CD4-positive, alpha-beta T cell treated with Interleukin-12 subunit alpha and Interleukin-12 subunit beta, for 1 hour (primary cell): ENCODE measurements around the gene S100A2.
"Not testable (repeated sequence)": the region's sequence is repeated elsewhere in the genome, so short reads cannot be mapped to it uniquely, and the experiment has no call there.

Source experiments
- DNase-seq: peaks from one replicate; pipeline ENCODE4 v3.0.0-alpha.2; 2020

The S100A2 gene

GRCh38 chr1:153562021-153562420 lies 3.6 kb downstream of the S100A2 start:
- not testable (repeated sequence) for DNase-seq

- no peak for DNase-seq
These were observed 4.1 kb downstream of the S100A2 start for GRCh38 chr1:153561466-153561985.

- DNase-seq: no peak
These were observed 4.7 kb downstream of the S100A2 start for GRCh38 chr1:153560771-153561465.

GRCh38 chr1:153560241-153560640 lies 5.4 kb downstream of the S100A2 start:
- no peak for DNase-seq

- no peak for DNase-seq
These were observed 7.8 kb downstream of the S100A2 start for GRCh38 chr1:153557877-153558276.

GRCh38 chr1:153556348-153556747 lies 9.3 kb downstream of the S100A2 start:
- DNase-seq: no peak

GRCh38 chr1:153553830-153554541 lies 11.7 kb downstream of the S100A2 start:
- no peak for DNase-seq

- no peak for DNase-seq
These were observed 12.5 kb downstream of the S100A2 start for GRCh38 chr1:153553096-153553495.

- DNase-seq: no peak
These were observed 13.3 kb downstream of the S100A2 start for GRCh38 chr1:153552335-153552734.

- no peak for DNase-seq
These were observed 14.7 kb downstream of the S100A2 start for GRCh38 chr1:153550827-153551500.

GRCh38 chr1:153550398-153550758 lies 15.3 kb downstream of the S100A2 start:
- no peak for DNase-seq

GRCh38 chr1:153549741-153550397 lies 15.8 kb downstream of the S100A2 start:
- DNase-seq: no peak

- no peak for DNase-seq
These were observed 16.6 kb downstream of the S100A2 start, which contains the start of gene S100A3 for GRCh38 chr1:153548722-153549688. Gene S100A3 (minus strand): TSS chr1:153549258. CDS start chr1:153548485, 773 bp downstream.

- no peak for DNase-seq
These were observed 17.8 kb downstream of the S100A2 start for GRCh38 chr1:153547560-153548551.

GRCh38 chr1:153546796-153547559 lies 18.7 kb downstream of the S100A2 start:
- DNase-seq: no peak

- no peak for DNase-seq
These were observed 19.3 kb downstream of the S100A2 start for GRCh38 chr1:153546371-153546770.

GRCh38 chr1:153545067-153546055 lies 20.3 kb downstream of the S100A2 start, which contains the start of gene S100A4:
Gene S100A4 (minus strand): TSS chr1:153545806. CDS start chr1:153544794, 1,012 bp downstream.
- peak; percentile 88 for DNase-seq

- DNase-seq: no peak
These were observed 21.1 kb downstream of the S100A2 start for GRCh38 chr1:153544453-153545066.
